MCF 10A (cell line): ENCODE measurements around the gene BRF1. TPM values are rescaled to one million over a fixed set of nuclear protein-coding genes. Genes with fewer than 3 reads are reported as not detected.

Experiments
- BruUV-seq: library from RNA; stranded (reverse); fragments of 400-500 nt; replicated peaks from 2 replicates; lab custom pipeline; 2021; lab: Mats Ljungman, UMichigan
- CTCF ChIA-PET: fragments of 300-600 bp; sonication (Branson Sonifier 250); formaldehyde crosslinking; extraction: SDS; loops from one replicate; lab custom pipeline; 2021; ENCODE audit warnings: antibody characterized with exemption, inconsistent platforms; lab: Yijun Ruan, JAX
- POLR2A ChIA-PET: fragments of 300-600, 350-650 bp; sonication (Branson Sonifier 250); formaldehyde crosslinking; extraction: SDS; loops from one replicate; lab custom pipeline; 2020; ENCODE audit warnings: antibody characterized with exemption, inconsistent platforms; lab: Yijun Ruan, JAX
- DNase-seq: peaks from one replicate; pipeline ENCODE4 v3.0.0-alpha.2; 2018; ENCODE audit not compliant: unreplicated experiment
- H3K27ac Mint-ChIP-seq: one replicate; pipeline ENCODE4 v1.8.0; 2022; ENCODE audit warnings: mild to moderate bottlenecking, low read depth, mixed read lengths; ENCODE audit not compliant: unreplicated experiment
- H3K27me3 Mint-ChIP-seq: one replicate; pipeline ENCODE4 v1.8.0; 2022; ENCODE audit warnings: mixed read lengths; ENCODE audit not compliant: insufficient read depth, unreplicated experiment
- H3K36me3 Mint-ChIP-seq: one replicate; pipeline ENCODE4 v1.8.0; 2022; ENCODE audit warnings: mild to moderate bottlenecking, moderate library complexity, mixed read lengths; ENCODE audit not compliant: insufficient read depth, unreplicated experiment
- H3K4me1 Mint-ChIP-seq: one replicate; pipeline ENCODE4 v1.8.0; 2022; ENCODE audit warnings: mixed read lengths; ENCODE audit not compliant: insufficient read depth, unreplicated experiment
- H3K4me3 Mint-ChIP-seq: one replicate; pipeline ENCODE4 v1.8.0; 2022; ENCODE audit warnings: mild to moderate bottlenecking, moderate library complexity, mixed read lengths; ENCODE audit not compliant: unreplicated experiment
- H3K9me3 Mint-ChIP-seq: one replicate; pipeline ENCODE4 v1.8.0; 2022; ENCODE audit warnings: mixed read lengths; ENCODE audit not compliant: unreplicated experiment
- intact Hi-C: fragments of 100-400 bp; cut with micrococcal nuclease; formaldehyde crosslinking; loops from 2 replicates; pipeline ENCODE4 v1.14.1; 2022
- total RNA-seq: library from RNA; stranded (reverse); gene quantifications from 2 replicates; pipeline ENCODE4 v1.2.3, GENCODE V29; 2022
- TF ChIP-seq, protein P1 (sequence below): fragments of 200-600 bp; IDR thresholded peaks from one replicate; pipeline ENCODE4 v1.8.0; 2022; ENCODE audit warnings: antibody characterized with exemption, mild to moderate bottlenecking; ENCODE audit not compliant: unreplicated experiment

The BRF1 gene
- total RNA-seq, 1 experiment from 2014 or later, result 30.7 TPM

DNA sequence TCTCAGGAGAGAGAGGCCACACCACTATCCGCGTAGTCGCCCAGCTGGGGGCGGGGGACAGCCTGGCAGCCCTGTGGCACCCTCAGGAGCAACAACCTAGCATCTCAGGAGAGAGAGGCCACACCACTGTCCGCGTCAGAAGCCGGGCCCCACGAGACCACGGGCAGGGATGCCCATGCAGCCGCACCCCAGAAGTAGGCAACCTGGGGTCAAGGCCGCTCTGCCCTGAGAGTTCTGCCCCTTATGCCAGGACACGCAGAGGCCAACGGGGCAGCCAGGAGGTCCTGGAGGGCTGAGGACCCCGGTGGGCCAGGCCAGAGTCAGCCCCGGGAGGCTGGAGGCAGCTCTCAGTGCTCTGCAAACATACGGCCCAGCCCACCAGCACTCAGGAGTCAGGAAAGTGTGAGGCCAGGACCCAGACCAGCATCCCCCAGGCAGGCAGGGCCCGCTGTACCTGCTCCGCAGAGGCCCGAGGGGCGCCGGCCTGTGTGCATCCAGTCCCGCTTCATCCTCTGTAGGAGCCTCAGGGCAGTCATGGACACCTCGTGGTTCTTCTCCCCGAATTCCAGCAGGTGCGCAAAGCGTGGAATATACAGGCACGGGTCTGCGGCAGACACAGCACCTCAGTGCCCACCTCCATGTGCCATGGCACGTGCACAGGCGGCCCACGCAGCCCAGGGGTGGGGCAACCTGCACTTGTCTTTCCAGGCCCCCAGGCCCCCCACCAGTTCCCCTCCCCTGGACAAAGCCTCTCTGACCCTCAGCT is 59.8 kb downstream of the BRF1 start:
- Mint-ChIP-seq H3K9me3 (no peaks in the 10 kb centered on the region), H3K36me3 (peaks cover 12% of the 10 kb centered on the region), H3K27me3 (no peaks in the 10 kb centered on the region), H3K27ac (no peak overlapping the region), H3K4me3 (no peak overlapping the region), H3K4me1 (no peaks in the 10 kb centered on the region)
- POLR2A ChIA-PET, result no interaction called here
- TF ChIP-seq, protein P1, sequence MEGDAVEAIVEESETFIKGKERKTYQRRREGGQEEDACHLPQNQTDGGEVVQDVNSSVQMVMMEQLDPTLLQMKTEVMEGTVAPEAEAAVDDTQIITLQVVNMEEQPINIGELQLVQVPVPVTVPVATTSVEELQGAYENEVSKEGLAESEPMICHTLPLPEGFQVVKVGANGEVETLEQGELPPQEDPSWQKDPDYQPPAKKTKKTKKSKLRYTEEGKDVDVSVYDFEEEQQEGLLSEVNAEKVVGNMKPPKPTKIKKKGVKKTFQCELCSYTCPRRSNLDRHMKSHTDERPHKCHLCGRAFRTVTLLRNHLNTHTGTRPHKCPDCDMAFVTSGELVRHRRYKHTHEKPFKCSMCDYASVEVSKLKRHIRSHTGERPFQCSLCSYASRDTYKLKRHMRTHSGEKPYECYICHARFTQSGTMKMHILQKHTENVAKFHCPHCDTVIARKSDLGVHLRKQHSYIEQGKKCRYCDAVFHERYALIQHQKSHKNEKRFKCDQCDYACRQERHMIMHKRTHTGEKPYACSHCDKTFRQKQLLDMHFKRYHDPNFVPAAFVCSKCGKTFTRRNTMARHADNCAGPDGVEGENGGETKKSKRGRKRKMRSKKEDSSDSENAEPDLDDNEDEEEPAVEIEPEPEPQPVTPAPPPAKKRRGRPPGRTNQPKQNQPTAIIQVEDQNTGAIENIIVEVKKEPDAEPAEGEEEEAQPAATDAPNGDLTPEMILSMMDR, result no peak
- intact Hi-C loops, result no loop called here
- no TSS peak for BruUV-seq
- DNase-seq, result no peak
- CTCF ChIA-PET, result interaction anchor here (0.7 kb wide), 1 partner anchor 34 kb away, joined by 3 read pairs; no protein-coding TSS in a partner anchor

DNA sequence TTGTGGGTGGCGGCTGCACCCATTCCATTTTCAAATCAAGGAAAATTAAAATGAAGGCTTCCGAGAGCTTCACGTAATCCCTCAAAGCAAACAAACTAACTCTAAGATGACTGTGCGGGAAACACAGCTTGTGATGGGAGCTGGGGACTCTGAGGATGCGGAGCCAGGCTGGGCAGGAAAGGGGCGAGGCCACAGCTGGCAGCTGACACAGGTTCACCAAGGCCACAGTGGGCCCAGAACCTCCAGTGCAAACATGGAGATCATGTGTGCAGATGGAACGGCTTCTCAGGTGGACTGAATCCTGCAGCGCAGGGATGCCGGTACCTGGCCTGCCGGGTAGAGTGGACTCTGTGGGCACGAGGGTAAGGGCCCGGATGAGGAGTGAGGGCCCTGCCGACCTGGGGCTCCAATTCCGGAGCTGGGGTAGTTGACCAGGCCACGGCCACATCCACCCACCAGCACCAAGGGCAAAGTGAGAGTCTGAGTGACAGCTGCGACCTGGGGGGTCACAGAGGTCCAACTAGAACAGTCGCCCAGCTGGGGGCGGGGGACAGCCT is 71.6 kb downstream of the BRF1 start:
- BruUV-seq, result no TSS peak
- TF ChIP-seq, protein P1, result no peak
- intact Hi-C loops, result no loop called here
- POLR2A ChIA-PET, result interaction anchor here (0.6 kb wide), 1 partner anchor 402 kb away, joined by 3 read pairs; no protein-coding TSS in a partner anchor
- DNase-seq, result no peak
- no peak overlapping the region for H3K4me3 Mint-ChIP-seq
- H3K27me3 Mint-ChIP-seq, result no peaks in the 10 kb centered on the region
- H3K4me1 Mint-ChIP-seq, result no peaks in the 10 kb centered on the region
- H3K27ac Mint-ChIP-seq, result no peak overlapping the region
- H3K9me3 Mint-ChIP-seq, result no peaks in the 10 kb centered on the region
- CTCF ChIA-PET, result interaction anchor here (0.7 kb wide), 1 partner anchor 250 kb away, joined by 3 read pairs; no protein-coding TSS in a partner anchor
- peaks cover 28% of the 10 kb centered on the region for H3K36me3 Mint-ChIP-seq

DNA sequence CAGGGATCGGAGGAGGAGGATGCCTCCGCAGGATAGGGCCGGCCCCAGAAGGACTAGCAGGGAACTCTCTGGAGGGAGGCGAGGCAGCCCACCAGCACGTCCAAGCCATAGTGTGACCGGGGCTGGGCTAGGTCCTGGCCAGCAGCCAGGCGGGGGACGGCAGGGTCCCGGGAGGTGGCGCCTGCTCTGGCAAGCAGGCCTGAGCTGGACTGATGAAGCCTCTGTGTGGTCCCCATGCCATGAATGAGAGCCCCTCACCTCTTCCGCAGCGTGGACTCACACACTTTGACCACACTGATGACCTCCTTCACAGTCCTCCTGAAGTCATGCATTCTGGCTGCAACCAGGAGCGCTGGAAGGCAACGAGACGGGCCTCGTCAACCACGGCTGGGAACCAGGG is 72.2 kb downstream of the BRF1 start:
- TF ChIP-seq, protein P1, result no peak
- Mint-ChIP-seq H3K9me3 (no peaks in the 10 kb centered on the region), H3K4me3 (no peak overlapping the region), H3K27ac (no peak overlapping the region), H3K4me1 (no peaks in the 10 kb centered on the region), H3K36me3 (peaks cover 30% of the 10 kb centered on the region), H3K27me3 (no peaks in the 10 kb centered on the region)
- no TSS peak for BruUV-seq
- ChIA-PET POLR2A (interaction anchor here (0.6 kb wide), 1 partner anchor 401 kb away, joined by 3 read pairs; no protein-coding TSS in a partner anchor), CTCF (interaction anchor here (0.7 kb wide), 1 partner anchor 251 kb away, joined by 3 read pairs; no protein-coding TSS in a partner anchor)
- intact Hi-C loops, result no loop called here
- no peak for DNase-seq

DNA sequence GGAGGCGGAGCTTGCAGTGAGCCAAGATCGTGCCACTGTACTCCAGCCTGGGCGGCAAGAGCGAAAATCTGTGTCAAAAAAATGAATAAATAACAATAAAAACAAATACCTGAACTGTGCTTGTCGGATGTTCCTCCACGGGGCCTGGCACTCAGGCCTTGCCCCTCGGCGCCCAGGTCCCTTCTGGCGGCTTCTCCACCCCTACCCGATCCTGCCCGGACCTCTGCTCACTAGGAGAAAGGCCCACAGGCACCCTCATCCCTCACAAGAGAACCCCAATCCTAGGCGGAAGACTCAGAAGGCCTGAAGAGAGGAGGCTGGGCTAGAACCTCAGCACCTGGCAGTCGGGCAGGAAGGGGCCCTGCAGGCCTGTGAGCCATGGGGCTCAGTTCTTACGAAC is 73.5 kb downstream of the BRF1 start:
- CTCF ChIA-PET, result no interaction called here
- Mint-ChIP-seq H3K27me3 (no peaks in the 10 kb centered on the region), H3K27ac (no peak overlapping the region), H3K9me3 (no peaks in the 10 kb centered on the region), H3K4me1 (no peaks in the 10 kb centered on the region), H3K4me3 (no peak overlapping the region), H3K36me3 (peaks cover 43% of the 10 kb centered on the region)
- intact Hi-C loops, result no loop called here
- TF ChIP-seq, protein P1, result no peak
- DNase-seq, result no peak
- POLR2A ChIA-PET, result no interaction called here
- no TSS peak for BruUV-seq
